ENCODE results near the gene CEND1. TPM values are rescaled to one million over a fixed set of nuclear protein-coding genes. Genes with fewer than 3 reads are reported as not detected.

CEND1 gene
- polyA plus RNA-seq, 1 of the 3 experiments (the other 2 are of a cell fraction): 3.6 TPM

- 59% methylated on average over 18 of the region's 20 CpGs for WGBS (ENCODE audit: low lambda C conversion rate)
- POLR2A ChIA-PET: interaction anchor here (0.7 to 2.7 kb wide), 15 partner anchors 9 to 123 kb away, joined by 3 to 34 read pairs (median 6); partner anchors contain the start of genes CD151, CEND1, CRACR2B and DEAF1
- DNase-seq: no peak
Observed at GRCh38 chr11:818396-819128, 28.7 kb upstream of the CEND1 start, which contains the start of gene PNPLA2. Gene PNPLA2 (plus strand): TSS chr11:818914. CDS start chr11:819719, 805 bp downstream.

GRCh38 chr11:816433-816779 is 26.5 kb upstream of the CEND1 start:
- Histone ChIP-seq H4K20me1 (ENCODE audit: insufficient read depth) (peaks cover 30% of the 10 kb centered on the region), H3K9ac (no peak overlapping the region), H3K4me1 (ENCODE audit: control insufficient read depth in 1 of 2, insufficient read depth in 2 of 2, low read depth in 1 of 2, low read length in 1 of 2) (peaks cover 7 to 28% of the 10 kb centered on the region in 2 experiments; a peak in 3 of 4 replicates), H3K36me3 (replicated peaks in 1 of 2; ENCODE audit: control insufficient read depth in 1 of 2, insufficient read depth in 2 of 2, low read length in 1 of 2) (peaks cover 21 to 24% of the 10 kb centered on the region in 2 experiments), H3F3A (replicated peaks; ENCODE audit: insufficient read depth) (peaks cover 31% of the 10 kb centered on the region), H3K4me3 (ENCODE audit: low read depth in 2 of 2, low read length in 1 of 2) (no peak overlapping the region), H3K4me2 (no peak overlapping the region), H3K9me2 (no peaks in the 10 kb centered on the region), H3K27me3 (ENCODE audit: insufficient read depth) (no peaks in the 10 kb centered on the region), H3K27ac (ENCODE audit: low read depth in 2 of 2, low read length in 1 of 2) (no peak overlapping the region), H3K9me3 (no peaks in the 10 kb centered on the region), H2AFZ (ENCODE audit: low read depth) (no peak overlapping the region), H3K79me2 (ENCODE audit: insufficient read depth) (peaks cover 34% of the 10 kb centered on the region)
- WGBS (ENCODE audit: low lambda C conversion rate): 86% methylated on average over 11 of the region's 11 CpGs
- no peak for DNase-seq
- ChIA-PET CTCF (interaction anchor here (1.3 kb wide), 1 partner anchor 108 kb away, joined by 5 read pairs; no protein-coding TSS in a partner anchor), POLR2A (no interaction called here)
- TF ChIP-seq EP300 (IDR thresholded peaks at IDR 0.05; ENCODE audit: borderline replicate concordance in 1 of 2, low read depth in 1 of 2, low read length in 1 of 2): no peak
- no peak for TF ChIP-seq RXRA (IDR thresholded peaks at IDR 0.05; ENCODE audit: borderline replicate concordance, low read depth)
- TF ChIP-seq GATA2 (CRISPR knock-in tag; IDR thresholded peaks at IDR 0.05): no peak
- TF ChIP-seq REST (IDR thresholded peaks at IDR 0.05; ENCODE audit: low read depth, low read length): no peak
- no peak for TF ChIP-seq RCOR1 (IDR thresholded peaks at IDR 0.05; ENCODE audit: low read length)
- no peak for TF ChIP-seq GABPA (IDR thresholded peaks at IDR 0.05; ENCODE audit: low read depth)

More at GRCh38 chr11:818396-819128, 28.7 kb upstream of the CEND1 start, which contains the start of gene PNPLA2:
- H3K9ac ChIP-seq: peak within 1 kb of the TSS; percentile 83
- H3K4me2 ChIP-seq: peak within 1 kb of the TSS; percentile 98
- H3K9me2 ChIP-seq: no peaks in the 10 kb centered on the region
- peak within 1 kb of the TSS; percentile 73 to 75 for H3K27ac ChIP-seq (ENCODE audit: low read depth in 2 of 2, low read length in 1 of 2)
- H3K4me1 ChIP-seq (ENCODE audit: control insufficient read depth in 1 of 2, insufficient read depth in 2 of 2, low read depth in 1 of 2, low read length in 1 of 2): peaks cover 14 to 26% of the 10 kb centered on the region in 2 experiments; a peak in 3 of 4 replicates
- CTCF ChIA-PET: interaction anchor here (0.8 to 1.7 kb wide), 10 partner anchors 9 to 123 kb away, joined by 3 to 9 read pairs (median 4); partner anchors contain the start of genes CD151, CRACR2B, DEAF1 and RPLP2
- peak within 1 kb of the TSS; percentile 82; the same call in 1 of the 2 replicates for H2AFZ ChIP-seq (ENCODE audit: low read depth)
- no peaks in the 10 kb centered on the region for H3K9me3 ChIP-seq
- peaks cover 28% of the 10 kb centered on the region for H4K20me1 ChIP-seq (ENCODE audit: insufficient read depth)
- peaks cover 26% of the 10 kb centered on the region for H3K79me2 ChIP-seq (ENCODE audit: insufficient read depth)
- H3K36me3 ChIP-seq (replicated peaks in 1 of 2; ENCODE audit: control insufficient read depth in 1 of 2, insufficient read depth in 2 of 2, low read length in 1 of 2): peaks cover 3 to 5% of the 10 kb centered on the region in 2 experiments
- H3F3A ChIP-seq (replicated peaks; ENCODE audit: insufficient read depth): peaks cover 20% of the 10 kb centered on the region
- H3K4me3 ChIP-seq (ENCODE audit: low read depth in 2 of 2, low read length in 1 of 2): peak within 1 kb of the TSS; percentile 71 to 79
- TF ChIP-seq MEF2A (IDR thresholded peaks at IDR 0.05; ENCODE audit: borderline replicate concordance, low read depth) (no peak), JUND (IDR thresholded peaks at IDR 0.05) (no peak), USF2 (IDR thresholded peaks at IDR 0.05; ENCODE audit: borderline replicate concordance, low read depth, low read length) (no peak)
- no peaks in the 10 kb centered on the region for H3K27me3 ChIP-seq (ENCODE audit: insufficient read depth)
